Left ventricle myocardium superior (tissue), 1 donor: ENCODE results near the gene PPAN. TPM values are rescaled to one million over a fixed set of nuclear protein-coding genes. Genes with fewer than 3 reads are reported as not detected.

Experiments
- ATAC-seq: fragments of 200-7000 bp; cut with Tn5 transposase; one replicate; pipeline ENCODE4 v1.9.1; 2020; ENCODE audit warnings: mild to moderate bottlenecking, moderate library complexity
- DNase-seq: peaks from one replicate; pipeline ENCODE4 v3.0.0-alpha.2; 2020
- intact Hi-C: fragments of 100-400 bp; cut with micrococcal nuclease; formaldehyde crosslinking; loops from one replicate; pipeline ENCODE4 v1.11.0; 2022
- long read RNA-seq: library from polyadenylated mRNA; unstranded; transcript quantifications from one replicate; pipeline ENCODE4 v2.0.0, GENCODE V29; 2021
- total RNA-seq: library from RNA; stranded (reverse); fragmentation: NEBNext Ultra II Directional; extraction: Animal tissue kit (Norgen Biotek cat#: 25700); gene quantifications from one replicate; pipeline ENCODE4 v1.2.1, GENCODE V29; 2021
- donor health status: DM: no; HTN: yes; CAD: no; lungs with severe emphysema.

PPAN gene, protein sequence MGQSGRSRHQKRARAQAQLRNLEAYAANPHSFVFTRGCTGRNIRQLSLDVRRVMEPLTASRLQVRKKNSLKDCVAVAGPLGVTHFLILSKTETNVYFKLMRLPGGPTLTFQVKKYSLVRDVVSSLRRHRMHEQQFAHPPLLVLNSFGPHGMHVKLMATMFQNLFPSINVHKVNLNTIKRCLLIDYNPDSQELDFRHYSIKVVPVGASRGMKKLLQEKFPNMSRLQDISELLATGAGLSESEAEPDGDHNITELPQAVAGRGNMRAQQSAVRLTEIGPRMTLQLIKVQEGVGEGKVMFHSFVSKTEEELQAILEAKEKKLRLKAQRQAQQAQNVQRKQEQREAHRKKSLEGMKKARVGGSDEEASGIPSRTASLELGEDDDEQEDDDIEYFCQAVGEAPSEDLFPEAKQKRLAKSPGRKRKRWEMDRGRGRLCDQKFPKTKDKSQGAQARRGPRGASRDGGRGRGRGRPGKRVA
- 21.4 TPM for total RNA-seq
- long read RNA-seq, transcript PPAN-201 (12 exons, 1,657 nt): major isoform, 70 of 76 reads
- long read RNA-seq, partial matches to known transcripts: 0 of 76 reads
- long read RNA-seq, other reads (novel, unspliced or antisense): 4 of 76 reads

DNA sequence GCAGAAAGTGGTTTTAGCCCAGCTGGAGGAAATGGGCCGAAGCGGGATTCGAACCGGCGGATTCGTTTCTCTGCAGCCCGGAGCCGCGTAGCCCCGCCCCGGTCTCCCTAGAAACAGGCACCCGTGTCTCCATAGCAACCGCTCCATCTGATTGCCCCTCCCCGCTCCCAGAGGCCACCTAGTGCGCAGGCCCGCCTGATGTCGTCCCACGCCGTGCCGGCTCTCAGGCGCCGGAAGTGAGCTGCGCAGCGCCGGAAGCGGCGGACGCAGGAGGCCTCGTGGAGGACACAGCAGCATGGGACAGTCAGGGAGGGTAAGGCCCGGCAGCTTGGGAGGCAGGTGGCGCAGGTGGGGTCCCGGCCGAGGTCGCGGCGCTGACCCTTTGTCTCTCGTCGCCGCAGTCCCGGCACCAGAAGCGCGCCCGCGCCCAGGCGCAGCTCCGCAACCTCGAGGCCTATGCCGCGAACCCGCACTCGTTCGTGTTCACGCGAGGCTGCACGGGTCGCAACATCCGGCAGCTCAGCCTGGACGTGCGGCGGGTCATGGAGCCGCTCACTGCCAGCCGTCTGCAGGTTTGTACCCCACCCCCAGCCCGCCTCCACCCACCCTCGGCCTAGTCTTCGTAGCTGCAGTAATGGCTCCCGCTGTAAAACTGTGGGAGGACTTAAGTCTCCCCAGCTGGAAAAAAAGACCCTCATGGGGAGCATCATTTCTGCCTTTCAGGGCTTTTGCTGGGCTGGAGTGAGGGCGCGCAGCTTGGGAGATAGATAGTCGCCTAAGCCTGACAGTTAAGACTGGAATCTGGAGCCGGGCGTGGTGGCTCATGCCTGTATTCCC, at the start of gene PPAN:
TSS of gene PPAN (plus strand) at position 263 of the 837 bp plus-strand sequence. CDS start at position 296, 33 bp downstream.
- intact Hi-C loops: no loop called here
- ATAC-seq (peak; percentile 98), DNase-seq (peak; percentile 98)

DNA sequence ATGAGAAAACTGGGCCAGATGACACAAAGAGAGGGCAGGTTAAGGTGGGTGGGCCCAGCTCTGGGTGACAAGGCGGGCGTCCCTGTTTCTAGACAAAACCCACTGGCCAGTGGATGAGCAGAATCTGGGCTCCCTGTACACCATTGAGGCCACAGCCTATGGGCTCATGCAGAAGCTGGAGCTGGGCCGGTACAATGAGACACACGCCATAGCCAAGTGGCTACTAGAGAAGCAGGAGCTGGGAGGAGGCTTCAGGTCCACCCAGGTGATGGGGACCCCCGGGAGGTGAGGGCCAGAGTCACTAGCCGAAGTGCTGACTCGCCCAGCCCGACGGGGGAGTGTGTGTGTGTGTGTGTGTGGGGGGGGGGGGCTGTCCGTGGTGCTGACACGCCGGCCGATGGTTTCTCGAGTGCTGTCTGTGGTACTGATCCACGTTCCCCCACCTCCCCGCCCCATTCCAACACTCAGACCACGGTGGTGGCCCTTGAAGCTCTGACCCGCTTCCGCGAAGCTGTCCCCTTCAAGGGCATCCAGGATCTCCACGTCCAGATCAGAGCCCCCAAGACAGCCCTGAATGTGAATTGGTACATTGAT, 44.3 kb upstream of the PPAN start:
- intact Hi-C loops: no loop called here
- ATAC-seq (no peak), DNase-seq (no peak)

- ATAC-seq (no peak), DNase-seq (no peak)
- intact Hi-C loops: no loop called here
These were observed 38.0 kb upstream of the PPAN start for GRCh38 chr19:10068205-10068604.

GRCh38 chr19:10069046-10069445, 37.1 kb upstream of the PPAN start:
- ATAC-seq (no peak), DNase-seq (no peak)
- intact Hi-C loops: no loop called here

DNA sequence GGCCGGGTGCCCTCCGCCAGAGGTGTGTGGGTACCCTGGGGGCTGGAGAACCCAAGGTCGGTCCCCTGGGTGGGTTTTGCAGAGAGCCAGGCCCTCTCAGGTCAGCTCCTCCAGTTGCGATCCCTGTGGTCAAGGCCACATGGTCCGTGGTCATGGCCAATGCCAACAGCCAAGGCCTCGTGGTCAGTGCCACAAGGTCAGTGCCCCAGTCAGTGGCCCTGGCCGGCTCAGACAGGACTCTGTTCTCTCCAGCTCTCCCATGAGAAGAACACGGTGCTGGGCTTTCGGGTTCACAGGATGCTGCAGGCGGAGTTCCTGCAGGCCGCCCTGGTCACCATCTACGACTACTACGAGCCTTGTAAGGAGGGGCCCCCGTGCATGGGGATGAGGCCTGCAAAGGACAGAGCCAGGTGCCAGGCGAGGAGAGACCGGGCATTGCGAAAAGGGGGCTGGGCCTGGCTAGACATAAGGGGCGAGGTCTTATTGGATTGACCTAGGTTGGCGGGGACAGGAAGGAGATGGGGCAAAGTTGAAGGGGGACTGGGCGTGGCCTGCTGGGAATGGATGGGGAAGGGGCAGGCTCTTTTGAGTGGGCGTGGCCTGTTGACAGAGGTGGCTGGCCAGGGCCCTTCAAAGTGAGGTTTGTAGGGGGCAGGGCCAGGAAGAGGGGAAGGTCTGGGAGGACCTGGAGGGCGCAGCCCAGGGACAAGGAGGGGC, 35.3 kb upstream of the PPAN start:
- DNase-seq: no peak
- ATAC-seq: no peak
- intact Hi-C loops: no loop called here

DNA sequence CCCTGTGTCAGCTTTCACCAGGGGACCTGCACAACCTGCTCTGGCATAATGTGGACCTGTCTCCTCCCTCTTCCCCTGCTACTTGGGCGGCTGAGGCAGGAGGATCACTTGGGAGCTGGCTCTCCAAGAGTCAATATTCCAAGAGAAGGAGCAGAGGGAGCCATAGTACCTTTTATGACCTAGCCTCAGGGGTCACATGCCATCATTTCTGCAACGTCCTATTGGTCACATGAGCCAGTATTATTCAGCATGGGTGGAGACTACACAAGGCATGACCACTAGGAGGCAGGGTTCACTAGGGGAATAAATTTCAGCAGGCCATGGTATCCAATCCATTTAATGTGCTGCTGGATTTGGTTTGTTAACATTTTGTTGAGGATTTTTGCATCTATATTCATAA, 32.0 kb upstream of the PPAN start:
- intact Hi-C loops: no loop called here
- DNase-seq (no peak), ATAC-seq (no peak)

- ATAC-seq (no peak), DNase-seq (no peak)
- intact Hi-C loops: no loop called here
These were observed 29.6 kb upstream of the PPAN start for GRCh38 chr19:10076535-10076934.

DNA sequence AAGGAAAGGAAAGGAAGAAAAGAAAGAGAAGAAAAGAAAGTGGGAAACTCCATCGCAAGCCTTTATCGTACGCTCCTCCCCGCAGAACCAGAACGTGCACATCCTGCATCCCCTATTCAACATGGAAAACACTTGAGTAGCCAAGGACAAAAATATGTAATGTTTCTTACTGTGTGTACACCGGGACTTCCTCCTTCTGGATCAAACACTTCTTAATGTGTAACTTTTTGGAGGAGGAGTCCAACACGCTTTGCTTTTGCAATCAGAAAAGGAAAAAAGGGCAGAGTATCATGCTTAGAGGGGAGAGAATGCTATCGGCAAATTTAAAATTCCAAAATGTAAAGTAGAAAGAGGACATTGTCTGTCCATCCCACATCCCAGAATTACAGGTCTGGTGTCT, 27.8 kb upstream of the PPAN start:
- ATAC-seq (no peak), DNase-seq (no peak)
- intact Hi-C loops: no loop called here

DNA sequence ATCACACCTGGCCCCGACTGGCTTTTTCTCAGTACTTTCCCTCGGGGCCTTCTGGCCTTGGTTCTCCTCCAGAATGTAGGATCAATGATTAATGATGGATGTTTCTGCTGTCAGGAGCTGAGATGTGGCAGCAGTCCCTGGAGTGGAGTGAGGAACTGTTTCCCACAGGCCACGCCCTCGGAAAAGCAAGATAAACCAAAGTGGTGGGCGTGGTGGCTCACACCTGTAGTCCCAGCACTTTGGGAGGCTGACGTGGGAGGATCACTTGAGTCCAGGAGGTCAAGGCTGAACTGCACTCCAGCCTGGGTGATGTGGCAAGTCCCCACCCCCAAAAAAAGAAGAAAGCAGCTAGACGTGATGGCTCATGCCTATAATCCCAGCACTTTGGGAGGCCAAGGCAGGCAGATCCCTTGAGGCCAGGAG, 27.1 kb upstream of the PPAN start:
- intact Hi-C loops: no loop called here
- DNase-seq: no peak
- no peak for ATAC-seq

- DNase-seq: no peak
- intact Hi-C loops: no loop called here
- no peak for ATAC-seq
These were observed 22.3 kb upstream of the PPAN start for GRCh38 chr19:10083911-10084310.

GRCh38 chr19:10084803-10085202, 21.4 kb upstream of the PPAN start:
- ATAC-seq (no peak), DNase-seq (no peak)
- intact Hi-C loops: no loop called here

DNA sequence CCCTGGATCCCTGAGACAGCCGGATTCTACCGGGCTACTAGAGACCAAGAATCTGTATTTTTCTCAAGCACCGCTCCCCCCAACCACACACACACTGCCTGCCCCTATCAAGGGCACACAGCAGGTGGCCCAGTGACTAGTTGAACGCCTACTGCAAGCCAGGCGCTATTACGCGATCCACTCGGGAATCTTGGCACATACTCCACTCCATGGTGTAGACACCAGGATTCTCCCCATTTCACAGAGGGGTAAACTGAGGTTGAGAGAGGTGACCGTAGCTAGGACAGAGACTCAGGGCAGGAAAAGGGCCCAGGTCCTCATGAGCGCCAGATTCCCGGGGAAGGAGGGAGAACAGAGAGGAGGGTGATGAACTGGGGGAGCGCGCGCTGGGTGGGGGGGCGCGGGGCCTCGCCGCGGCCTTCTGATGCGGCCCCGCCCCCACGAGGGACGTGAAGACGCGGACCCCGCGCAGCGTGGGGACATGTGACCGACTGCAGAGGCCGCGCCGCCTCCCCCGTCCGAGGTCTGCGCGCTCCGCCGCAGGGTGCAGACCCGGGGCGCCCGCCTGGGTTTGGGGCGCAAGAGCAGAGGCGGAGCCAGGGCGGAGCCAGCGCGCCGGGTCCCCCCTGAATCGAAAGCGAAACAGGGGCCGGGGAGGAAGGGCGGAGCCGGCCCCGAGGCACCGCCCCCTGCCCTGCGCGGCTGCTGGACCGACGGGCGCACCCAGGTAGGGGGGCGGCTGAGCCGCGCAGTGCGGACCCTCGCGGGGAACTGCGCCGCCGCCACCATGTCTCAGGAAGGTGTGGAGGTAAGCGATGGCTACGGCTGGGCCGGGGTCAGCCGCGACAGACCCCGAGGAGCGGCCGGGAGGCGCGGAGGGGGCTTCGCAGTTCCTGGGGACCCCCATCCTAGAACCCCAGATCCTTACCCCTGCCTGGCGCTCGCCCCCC, 20.2 kb upstream of the PPAN start, which contains the start of gene SHFL:
TSS of gene SHFL (plus strand) at position 677 of the 950 bp plus-strand sequence. CDS start at position 788, 111 bp downstream.
- DNase-seq (peak; percentile 87), ATAC-seq (peak; percentile 96)
- intact Hi-C loops: no loop called here

- ATAC-seq (peak; percentile 32), DNase-seq (no peak)
- intact Hi-C loops: no loop called here
These were observed 19.5 kb upstream of the PPAN start for GRCh38 chr19:10086591-10087192.

DNA sequence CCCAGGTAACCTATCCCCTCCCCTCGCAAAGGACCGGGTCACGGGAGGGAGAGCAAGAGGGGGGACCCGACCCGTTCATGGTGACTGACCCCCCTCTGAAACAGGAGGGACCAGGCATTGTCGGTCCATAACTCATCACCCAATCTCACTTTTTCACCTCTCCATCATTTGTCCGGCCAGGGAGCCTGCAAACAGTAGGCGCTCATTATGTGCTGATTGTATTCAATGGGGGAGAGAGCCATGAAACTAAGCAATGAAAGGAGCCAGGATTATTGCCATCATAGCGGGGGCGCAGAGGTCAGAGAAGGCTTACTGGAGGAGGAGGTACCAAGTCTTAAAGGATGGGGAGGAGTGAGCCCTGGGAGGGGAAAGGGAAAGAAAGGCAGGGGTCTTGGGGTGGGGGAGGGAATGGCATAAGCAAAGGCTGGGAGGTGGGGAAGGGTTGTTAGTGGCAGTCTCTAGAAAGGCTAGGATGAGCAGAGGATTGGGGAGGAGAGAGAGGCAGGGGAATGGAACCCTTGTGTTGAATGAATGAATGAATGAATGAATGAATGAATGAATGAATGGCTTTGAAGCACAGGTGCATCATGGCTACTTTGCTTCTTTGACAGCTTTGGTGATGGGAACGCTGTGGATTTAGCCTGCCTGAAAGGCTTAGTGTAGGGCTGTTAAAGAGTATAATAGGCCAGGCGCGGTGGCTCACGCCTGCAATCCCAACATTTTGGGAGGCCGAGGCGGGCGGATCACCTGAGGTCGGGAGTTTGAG, 18.7 kb upstream of the PPAN start:
- no peak for ATAC-seq
- intact Hi-C loops: no loop called here
- no peak for DNase-seq

GRCh38 chr19:10088949-10089554, 17.1 kb upstream of the PPAN start:
- no peak for ATAC-seq
- no peak for DNase-seq
- intact Hi-C loops: no loop called here

- ATAC-seq: no peak
- no peak for DNase-seq
- intact Hi-C loops: no loop called here
These were observed 16.3 kb upstream of the PPAN start for GRCh38 chr19:10089801-10090375.
